Measurements from ENCODE around the gene CADPS.

Gene CADPS

GRCh38 chr3:62548528-62549205 is 326.5 kb downstream of the CADPS start:
- no peak for DNase-seq

- DNase-seq = no peak
Measured at GRCh38 chr3:62546266-62546665, 328.9 kb downstream of the CADPS start.

GRCh38 chr3:62542185-62542584 is 333.0 kb downstream of the CADPS start:
- no peak for DNase-seq

- no peak for DNase-seq
Measured at GRCh38 chr3:62539762-62540161, 335.5 kb downstream of the CADPS start.

- DNase-seq = no peak
Measured at GRCh38 chr3:62538691-62539356, 336.4 kb downstream of the CADPS start.

- no peak for DNase-seq
Measured at GRCh38 chr3:62534326-62534725, 340.9 kb downstream of the CADPS start.

GRCh38 chr3:62532796-62533195 is 342.4 kb downstream of the CADPS start:
- no peak for DNase-seq

- no peak for DNase-seq
Measured at GRCh38 chr3:62531981-62532380, 343.2 kb downstream of the CADPS start.

- DNase-seq = no peak
Measured at GRCh38 chr3:62531493-62531892, 343.7 kb downstream of the CADPS start.

- no peak for DNase-seq
Measured at GRCh38 chr3:62529230-62529629, 346.0 kb downstream of the CADPS start.

- DNase-seq = no peak
Measured at GRCh38 chr3:62527474-62527873, 347.7 kb downstream of the CADPS start.

GRCh38 chr3:62525281-62525680 is 349.9 kb downstream of the CADPS start:
- DNase-seq = no peak

GRCh38 chr3:62523672-62524071 is 351.5 kb downstream of the CADPS start:
- no peak for DNase-seq

GRCh38 chr3:62521464-62522105 is 353.6 kb downstream of the CADPS start:
- DNase-seq = no peak

- DNase-seq = no peak
Measured at GRCh38 chr3:62503516-62503915, 371.7 kb downstream of the CADPS start.

GRCh38 chr3:62502315-62503300 is 372.6 kb downstream of the CADPS start:
- no peak for DNase-seq

GRCh38 chr3:62501289-62501668 is 373.9 kb downstream of the CADPS start:
- no peak for DNase-seq

- no peak for DNase-seq
Measured at GRCh38 chr3:62500556-62501288, 374.5 kb downstream of the CADPS start.

GRCh38 chr3:62497156-62497555 is 378.1 kb downstream of the CADPS start:
- DNase-seq = no peak

GRCh38 chr3:62496503-62496902 is 378.7 kb downstream of the CADPS start:
- DNase-seq = no peak

GRCh38 chr3:62493109-62493801 is 382.0 kb downstream of the CADPS start:
- DNase-seq = no peak

- DNase-seq = no peak
Measured at GRCh38 chr3:62482961-62483360, 392.3 kb downstream of the CADPS start.

All from activated CD8-positive, alpha-beta memory T cell treated with anti-CD3 and anti-CD28 coated beads for 24 hours (primary cell).